Measurements from ENCODE around the gene SMAD7.

The SMAD7 gene

GRCh38 chr18:48950536-48951447, at the start of gene SMAD7:
Gene SMAD7 (minus strand): TSS chr18:48950965. CDS start chr18:48950424, 541 bp downstream.
- DNase-seq: no peak

- no peak for DNase-seq
These were observed 48.8 kb upstream of the SMAD7 start for GRCh38 chr18:48999569-48999968.

- no peak for DNase-seq
These were observed 47.4 kb upstream of the SMAD7 start for GRCh38 chr18:48997985-48998831.

- DNase-seq: no peak
These were observed 46.9 kb upstream of the SMAD7 start for GRCh38 chr18:48997681-48997984.

GRCh38 chr18:48996901-48997463, 46.2 kb upstream of the SMAD7 start:
- DNase-seq: peak; percentile 38

- no peak for DNase-seq
These were observed 45.3 kb upstream of the SMAD7 start for GRCh38 chr18:48996041-48996440.

GRCh38 chr18:48994926-48995835, 44.4 kb upstream of the SMAD7 start:
- DNase-seq: no peak

GRCh38 chr18:48994044-48994651, 43.4 kb upstream of the SMAD7 start:
- no peak for DNase-seq

- DNase-seq: no peak
These were observed 42.8 kb upstream of the SMAD7 start for GRCh38 chr18:48993586-48993985.

GRCh38 chr18:48992791-48993555, 42.2 kb upstream of the SMAD7 start:
- peak; percentile 89 for DNase-seq

- DNase-seq: no peak
These were observed 41.4 kb upstream of the SMAD7 start for GRCh38 chr18:48992133-48992532.

GRCh38 chr18:48991676-48992075, 40.9 kb upstream of the SMAD7 start:
- no peak for DNase-seq

- no peak for DNase-seq
These were observed 40.5 kb upstream of the SMAD7 start for GRCh38 chr18:48991319-48991660.

GRCh38 chr18:48990481-48991318, 39.9 kb upstream of the SMAD7 start:
- DNase-seq: no peak

GRCh38 chr18:48989304-48990303, 38.8 kb upstream of the SMAD7 start:
- no peak for DNase-seq

GRCh38 chr18:48988508-48989303, 37.9 kb upstream of the SMAD7 start:
- no peak for DNase-seq

GRCh38 chr18:48987821-48988220, 37.1 kb upstream of the SMAD7 start:
- DNase-seq: no peak
